Right ventricle myocardium inferior (tissue), 1 donor: ENCODE measurements around the gene IGFBP5. TPM values are rescaled to one million over a fixed set of nuclear protein-coding genes. Genes with fewer than 3 reads are reported as not detected.

Experiments
- ATAC-seq: fragments of 200-7000 bp; cut with Tn5 transposase; one replicate; pipeline ENCODE4 v1.9.1; 2020; ENCODE audit warnings: mild to moderate bottlenecking, moderate library complexity
- DNase-seq: peaks from one replicate; pipeline ENCODE4 v3.0.0; 2021; ENCODE audit errors: missing footprints
- intact Hi-C: fragments of 100-400 bp; cut with DNase I; formaldehyde crosslinking; loops from one replicate; pipeline ENCODE4 v1.11.0; 2022
- total RNA-seq: library from RNA; stranded (reverse); fragmentation: NEBNext Ultra II Directional; extraction: Animal tissue kit (Norgen Biotek cat#: 25700); gene quantifications from one replicate; pipeline ENCODE4 v1.2.1, GENCODE V29; 2021
- donor health status: DM: no; HTN: yes; CAD: no; lungs with severe emphysema.

IGFBP5 gene
- total RNA-seq, 1 donor from 2014 or later = 156 TPM

DNA sequence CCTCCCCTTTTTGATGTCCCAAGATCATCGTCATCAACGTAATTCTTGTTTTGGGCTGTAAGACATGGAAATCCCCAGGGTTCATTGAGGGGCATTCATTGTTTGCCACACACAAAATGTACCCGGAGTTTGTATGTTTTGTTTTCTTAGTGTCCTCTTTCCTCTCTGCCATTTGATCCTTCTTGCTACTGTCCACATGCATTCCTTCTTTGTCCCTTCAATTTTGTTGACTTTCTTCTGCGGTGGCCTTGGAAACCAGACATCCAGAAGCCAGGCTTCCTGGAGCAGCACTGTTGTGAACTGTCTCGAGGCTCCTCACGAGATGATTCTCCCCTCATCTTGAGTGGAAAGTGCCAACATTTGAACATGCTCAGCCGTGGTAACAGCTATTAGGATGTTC, 37.4 kb downstream of the IGFBP5 start:
- intact Hi-C loops = no loop called here
- ATAC-seq (no peak), DNase-seq (no peak)

DNA sequence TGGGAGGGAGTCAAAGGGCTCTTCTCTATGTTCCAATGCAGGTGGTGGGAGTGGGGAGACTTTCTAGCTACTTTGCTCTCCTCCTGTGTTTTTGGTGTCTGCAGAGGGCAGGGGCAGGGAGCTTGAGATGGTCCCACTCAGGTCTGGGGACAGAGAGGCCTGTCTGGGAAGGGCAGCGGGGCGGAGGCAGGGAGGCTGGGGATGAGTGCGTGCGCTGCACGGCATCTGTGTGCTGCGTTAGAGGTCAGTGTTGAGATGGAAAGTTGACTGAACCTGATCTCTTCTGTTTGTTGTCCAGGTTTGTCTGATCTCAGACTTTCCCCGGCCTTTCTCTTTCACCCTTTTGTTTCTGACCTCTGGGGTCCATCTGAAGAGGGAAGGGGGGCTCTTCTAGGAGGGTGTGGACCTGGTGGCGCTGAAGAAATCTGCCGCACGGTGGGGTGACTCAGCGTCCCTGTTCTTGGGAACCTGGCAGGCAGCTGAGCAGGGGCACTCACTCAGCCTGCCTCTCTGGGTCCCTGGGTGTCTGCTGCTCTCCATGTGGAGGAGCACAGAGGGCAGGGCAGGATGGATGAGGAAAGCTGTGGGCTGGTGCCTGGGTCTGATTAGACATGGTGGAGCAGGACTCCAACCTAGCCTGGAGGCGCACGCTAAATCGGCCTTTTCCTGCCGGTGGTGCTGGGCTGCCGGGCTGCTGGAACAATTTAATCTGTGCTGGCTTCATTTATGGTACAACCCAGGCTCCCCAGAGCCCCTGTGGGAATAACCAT, 38.1 kb downstream of the IGFBP5 start:
- DNase-seq (peak; percentile 13), ATAC-seq (no peak)
- intact Hi-C loops = no loop called here

DNA sequence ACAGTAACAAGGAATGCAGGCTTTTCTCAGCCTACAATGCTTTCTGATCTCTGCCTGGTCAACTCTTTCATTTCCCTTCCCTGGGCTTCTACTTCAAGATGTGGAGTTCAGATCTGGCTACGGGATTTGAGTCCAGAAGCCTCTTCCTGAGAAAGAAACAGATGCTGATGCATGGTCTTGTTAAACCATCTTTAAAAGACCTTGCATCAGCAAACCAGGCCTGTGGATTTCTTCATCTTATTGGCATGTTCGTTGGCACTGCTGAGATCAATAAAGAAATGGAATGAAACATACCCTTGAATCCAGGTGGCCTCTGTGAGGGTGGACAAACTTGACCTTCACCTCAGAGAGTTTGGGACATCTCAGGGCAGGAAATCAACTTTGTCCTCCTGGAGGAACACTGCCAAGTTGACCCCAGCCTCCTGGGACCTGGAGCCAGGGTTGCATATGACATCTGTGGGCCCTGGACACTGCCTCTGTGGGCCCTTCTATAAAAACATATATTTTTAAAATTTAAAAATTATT, 40.8 kb downstream of the IGFBP5 start:
- ATAC-seq (no peak), DNase-seq (peak; percentile 56)
- intact Hi-C loops = no loop called here

DNA sequence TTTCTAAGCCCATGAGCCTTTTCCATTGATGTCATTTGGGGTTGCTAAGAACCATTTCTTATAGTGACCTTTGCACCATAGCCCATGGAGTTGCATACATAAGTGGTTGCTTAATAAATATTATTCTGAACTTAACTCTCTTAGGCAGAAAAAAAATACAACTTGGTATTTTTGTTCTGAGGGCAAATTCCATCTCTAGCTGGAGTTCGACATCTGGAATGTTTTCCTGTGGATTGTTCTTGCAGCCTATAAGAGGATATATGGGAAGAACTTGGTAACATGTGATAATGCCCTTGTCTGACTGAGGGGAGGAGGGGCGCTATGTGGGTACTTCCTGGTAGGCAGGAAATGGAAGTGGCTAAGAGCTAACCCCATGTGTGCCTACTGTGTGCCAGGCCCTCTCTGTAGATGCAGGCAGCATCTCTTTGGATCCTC, 41.4 kb downstream of the IGFBP5 start:
- ATAC-seq (no peak), DNase-seq (no peak)
- intact Hi-C loops = no loop called here

DNA sequence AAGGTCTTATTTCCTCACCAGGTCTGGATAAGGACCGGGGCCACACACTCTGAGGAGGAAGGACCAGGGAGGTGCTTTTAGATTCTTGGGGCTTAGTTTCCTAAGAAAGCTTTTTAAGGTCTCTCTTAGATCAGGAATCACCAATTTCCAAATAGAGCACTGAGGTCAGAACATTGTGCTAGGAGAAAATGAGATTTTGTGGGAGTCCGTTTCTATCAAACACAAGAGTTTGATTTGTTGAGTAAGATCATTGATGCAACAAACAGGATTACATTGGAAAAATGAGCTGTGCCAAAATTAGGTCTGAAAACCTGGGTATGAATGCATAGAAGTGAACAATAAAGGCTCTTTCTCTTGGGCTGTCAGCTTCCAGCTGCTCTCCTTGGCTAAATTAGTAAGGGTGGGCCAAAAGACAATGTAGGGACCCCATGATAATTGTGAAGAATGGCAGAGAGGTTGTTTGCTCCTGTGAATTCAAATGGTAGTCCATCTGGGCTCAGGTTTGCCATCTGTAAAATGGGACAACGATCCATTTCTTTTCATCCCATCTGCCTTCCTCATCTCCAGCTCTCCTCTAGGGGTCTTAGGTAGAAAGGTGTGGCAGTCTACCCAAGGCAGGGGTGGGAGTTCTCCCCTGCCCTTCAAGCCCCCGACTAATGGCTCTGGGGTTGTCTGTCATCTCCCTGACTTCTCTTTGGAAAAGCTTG, 42.1 kb downstream of the IGFBP5 start:
- no peak for ATAC-seq
- intact Hi-C loops = no loop called here
- no peak for DNase-seq

DNA sequence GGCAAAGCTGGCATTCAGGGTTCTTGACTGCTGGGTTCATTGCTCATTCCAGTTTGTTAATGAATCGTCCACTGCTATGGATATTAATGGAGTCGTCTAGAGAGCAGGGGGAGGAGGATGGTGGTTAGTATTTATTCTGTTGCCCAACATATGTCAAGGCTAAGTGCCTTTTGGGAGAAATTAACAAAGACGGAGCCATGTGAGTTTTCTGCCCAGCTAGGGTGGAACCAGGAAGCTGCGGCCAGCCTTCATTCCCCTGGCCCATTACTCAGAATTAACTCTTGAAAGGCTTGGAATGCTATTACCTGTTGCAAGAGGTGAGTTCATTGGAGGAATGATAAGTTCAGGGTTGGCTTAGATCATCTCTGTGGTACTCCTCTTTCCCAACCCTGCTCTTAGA, 42.8 kb downstream of the IGFBP5 start:
- DNase-seq = no peak
- ATAC-seq = no peak
- intact Hi-C loops = no loop called here

DNA sequence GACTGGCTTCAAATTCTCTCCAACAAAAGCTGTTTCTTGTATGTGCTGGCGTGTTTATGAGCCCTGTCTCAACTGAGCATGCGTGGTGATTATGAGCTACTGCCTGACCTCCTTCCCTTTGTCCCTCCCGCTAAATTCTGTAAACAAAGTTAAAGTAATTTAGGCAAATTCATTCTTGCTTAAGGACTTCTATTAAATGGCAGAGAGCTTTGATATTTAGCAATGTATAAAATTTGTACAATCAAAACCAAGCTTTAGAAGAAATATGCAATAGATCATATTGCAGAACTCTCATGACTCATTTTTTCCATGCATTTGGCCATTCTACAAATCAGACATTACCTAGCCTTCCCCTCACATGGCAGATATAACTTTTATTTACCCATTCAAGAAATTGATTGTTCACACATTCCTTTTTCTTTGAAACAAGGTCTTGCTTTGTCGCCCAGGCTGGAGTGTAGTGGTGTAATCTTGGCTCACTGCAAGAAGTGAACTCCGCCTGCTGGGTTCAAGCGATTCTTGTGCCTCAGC, 43.9 kb downstream of the IGFBP5 start:
- ATAC-seq (no peak), DNase-seq (no peak)
- intact Hi-C loops = no loop called here

DNA sequence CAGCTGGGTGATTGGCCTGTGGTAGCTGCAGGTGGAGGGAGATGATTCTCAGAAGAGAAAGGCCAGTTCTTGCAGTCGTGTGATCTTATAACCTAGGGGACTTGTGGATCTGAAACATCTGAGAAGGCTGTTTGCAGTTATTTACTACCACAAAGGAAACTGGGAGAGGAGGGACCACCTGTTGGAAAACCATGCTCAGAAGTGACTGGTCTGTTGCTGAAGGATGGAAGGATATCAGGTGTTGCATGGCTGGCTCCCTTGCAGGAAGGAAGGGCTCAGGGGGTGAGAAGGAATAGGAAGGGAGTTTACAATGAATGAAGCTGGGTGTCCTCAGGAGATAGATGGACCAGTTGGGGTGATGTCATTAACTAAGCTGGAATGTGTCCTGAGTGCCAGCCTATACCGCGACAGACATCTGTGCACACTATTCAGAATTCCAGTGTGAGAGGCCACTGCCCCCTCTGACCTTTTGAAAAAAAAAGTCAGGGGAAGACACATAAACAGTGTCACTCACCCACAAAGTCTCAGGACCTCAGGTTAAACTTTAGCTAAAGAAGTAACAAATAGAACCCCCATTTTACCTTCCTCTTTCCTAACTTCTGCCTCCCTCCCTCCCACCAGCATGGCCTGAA, 44.6 kb downstream of the IGFBP5 start:
- intact Hi-C loops = no loop called here
- no peak for DNase-seq
- no peak for ATAC-seq

DNA sequence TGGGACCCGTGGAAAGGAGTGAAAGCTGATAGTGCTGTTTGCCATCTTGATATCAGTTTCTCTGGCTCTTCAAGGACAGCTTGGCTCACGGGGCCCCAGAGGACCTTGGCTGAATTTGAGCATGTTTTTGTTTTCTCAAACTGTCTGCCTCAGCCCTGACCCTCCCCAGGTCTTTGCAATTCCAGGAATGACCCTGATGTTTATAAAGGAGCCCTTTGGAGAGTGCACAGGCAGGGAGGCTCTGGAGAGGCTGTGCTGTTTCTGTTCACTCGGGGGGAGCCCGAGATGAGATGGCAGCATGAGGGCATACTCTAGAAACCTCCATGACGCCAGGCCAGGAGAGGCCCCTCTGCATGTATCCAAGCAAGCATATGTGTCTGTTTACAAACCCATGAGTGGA, 45.8 kb downstream of the IGFBP5 start:
- peak; percentile 50 for DNase-seq
- ATAC-seq = no peak
- intact Hi-C loops = no loop called here

DNA sequence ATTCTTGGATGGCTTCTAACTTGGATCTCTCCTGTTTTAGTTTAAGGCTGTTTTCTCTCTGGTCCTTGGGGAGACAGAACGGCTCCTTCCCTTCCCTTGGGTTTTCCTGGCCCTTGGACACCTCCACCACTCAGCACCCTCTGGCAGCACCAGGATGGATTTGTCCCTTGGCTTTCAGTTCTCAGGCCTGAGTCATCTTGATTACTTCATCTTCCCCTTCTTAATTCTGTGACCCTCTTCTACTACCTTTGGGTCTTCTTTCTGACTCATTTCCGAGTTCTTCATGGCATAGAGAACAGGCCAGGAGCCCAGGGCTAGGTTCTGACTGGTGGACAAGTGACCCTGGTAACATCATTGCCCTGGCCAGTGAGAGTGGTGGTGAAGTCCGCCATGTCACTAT, 47.2 kb downstream of the IGFBP5 start:
- ATAC-seq (no peak), DNase-seq (no peak)
- intact Hi-C loops = no loop called here

DNA sequence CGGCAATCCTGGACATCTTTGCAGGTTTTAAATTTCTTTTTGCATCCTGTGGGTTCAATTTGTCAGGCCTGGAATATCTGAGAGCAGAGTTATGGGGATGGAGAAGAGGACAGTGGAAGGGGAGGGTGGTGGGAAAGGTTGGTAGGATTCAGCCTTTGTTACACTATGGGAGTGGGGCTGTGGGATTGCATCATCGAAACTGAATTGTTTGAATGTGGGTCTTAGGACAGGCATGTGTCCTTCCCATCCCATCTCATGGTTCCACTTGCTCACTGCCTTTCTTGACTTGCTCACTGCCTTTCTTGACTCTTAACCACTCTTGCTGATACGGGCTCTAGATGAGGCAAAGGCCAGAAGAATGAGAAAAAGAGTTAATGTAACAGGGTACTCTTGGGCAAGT, 49.2 kb downstream of the IGFBP5 start:
- ATAC-seq = no peak
- DNase-seq = no peak
- intact Hi-C loops = no loop called here

DNA sequence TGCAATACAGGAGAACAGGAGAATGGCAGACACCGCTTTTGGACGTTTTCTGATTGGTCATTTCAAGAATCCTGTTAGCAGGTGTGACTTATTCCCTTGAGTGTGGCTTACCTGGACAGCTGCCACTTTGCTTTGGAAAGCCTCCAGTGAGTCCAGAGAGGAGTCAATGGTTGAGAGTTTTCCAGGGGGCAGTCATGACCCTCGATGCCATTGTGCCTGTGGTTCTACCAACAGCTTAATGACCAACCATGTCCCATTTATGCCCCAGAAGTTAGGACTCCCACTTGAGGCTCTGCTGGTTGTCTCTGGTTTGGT, 49.8 kb downstream of the IGFBP5 start:
- DNase-seq (no peak), ATAC-seq (no peak)
- intact Hi-C loops = no loop called here

DNA sequence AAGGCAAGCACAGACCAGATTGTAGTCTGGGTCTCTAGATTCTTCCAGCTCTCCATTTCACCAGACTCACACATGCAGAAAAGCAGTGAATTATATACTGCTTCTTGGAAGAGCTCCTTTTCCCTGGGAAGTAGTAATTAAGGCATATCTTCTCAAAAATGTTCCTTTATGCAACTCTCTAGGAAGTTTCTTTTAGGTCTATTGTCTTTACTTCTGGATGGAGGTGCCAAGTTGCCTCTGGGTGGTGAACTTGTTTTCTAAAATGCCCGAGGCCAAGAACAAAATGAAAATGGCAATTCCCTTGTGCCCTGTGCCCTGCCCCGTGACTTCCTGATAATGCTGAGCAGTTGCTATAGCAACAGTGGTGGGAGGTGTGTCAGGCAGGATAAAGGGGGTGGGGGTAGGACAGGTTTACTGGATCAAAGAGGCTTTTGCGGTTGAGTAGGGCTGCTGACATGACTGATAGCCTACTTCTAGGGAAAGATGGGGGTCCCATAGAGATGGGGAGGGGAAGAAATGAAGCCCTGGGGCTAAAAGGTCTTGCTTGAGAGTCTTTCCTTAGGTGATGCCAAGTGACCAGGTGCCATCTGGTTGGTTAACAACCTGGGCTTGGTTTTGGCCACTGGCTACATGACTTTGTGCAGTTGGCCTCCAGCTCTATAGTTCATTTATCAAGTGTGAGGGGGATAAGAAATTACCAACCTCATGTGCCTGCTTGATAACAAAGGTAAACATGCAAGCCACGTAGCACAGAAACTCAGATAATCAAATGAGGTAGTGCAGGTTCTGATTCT, 50.3 kb downstream of the IGFBP5 start:
- DNase-seq (peak; percentile 13), ATAC-seq (no peak)
- intact Hi-C loops = no loop called here

DNA sequence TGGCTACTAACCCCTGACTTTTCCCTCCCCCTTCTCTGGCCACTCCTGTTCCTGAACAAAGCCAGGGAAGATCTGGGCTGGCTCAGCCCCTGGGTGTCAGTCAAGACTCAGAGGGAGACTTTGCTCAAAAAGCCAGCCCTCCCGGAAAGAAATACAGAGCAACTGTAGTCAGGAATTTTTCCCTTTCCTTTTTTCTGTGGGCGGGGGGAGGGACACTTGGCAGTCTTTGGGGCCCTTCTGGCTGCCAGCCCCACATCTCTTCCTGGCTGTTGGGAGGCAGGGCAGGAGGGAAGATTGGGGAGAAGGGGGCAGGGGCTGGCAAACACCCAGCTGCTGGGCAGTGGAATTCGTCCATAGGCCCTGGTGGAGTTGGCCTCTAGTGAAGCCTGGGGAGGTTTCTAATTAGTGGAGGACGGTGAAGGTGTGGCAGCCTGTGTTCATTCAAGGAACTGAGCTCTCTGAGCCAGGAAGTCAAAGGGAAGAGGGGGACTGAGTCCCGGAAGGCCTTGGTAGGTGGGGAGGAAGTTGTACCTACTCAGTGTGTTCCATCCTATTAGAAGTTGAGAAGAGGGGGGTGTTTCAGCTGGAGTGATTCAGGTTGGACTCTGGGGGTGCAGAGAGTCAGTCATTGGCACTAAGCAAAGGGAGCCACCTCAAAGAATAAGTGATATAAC, 51.2 kb downstream of the IGFBP5 start:
- ATAC-seq (no peak), DNase-seq (no peak)
- intact Hi-C loops = no loop called here

DNA sequence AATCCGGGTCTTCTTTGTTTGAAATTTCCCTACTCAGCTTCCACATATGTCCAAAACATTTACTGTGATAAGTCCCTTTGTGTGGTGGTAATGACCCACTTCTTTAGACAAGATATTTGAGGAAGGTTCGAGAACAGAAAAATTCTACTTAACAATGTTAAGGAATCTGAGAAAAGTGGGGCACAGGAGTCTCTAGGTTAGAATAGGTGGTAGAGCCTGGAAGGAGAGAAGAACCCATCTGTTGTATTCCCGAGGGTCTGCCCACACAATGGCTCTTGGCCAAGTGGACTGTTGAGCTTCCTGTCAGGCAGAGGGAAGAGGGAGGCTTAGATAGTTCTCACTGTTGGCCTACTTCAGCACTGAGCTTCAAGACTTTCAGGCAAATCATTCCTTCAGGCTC, 57.9 kb downstream of the IGFBP5 start:
- ATAC-seq = no peak
- DNase-seq = no peak
- intact Hi-C loops = loop anchor here (10.0 kb wide), 1 partner anchor 63 kb away; no protein-coding TSS in a partner anchor

DNA sequence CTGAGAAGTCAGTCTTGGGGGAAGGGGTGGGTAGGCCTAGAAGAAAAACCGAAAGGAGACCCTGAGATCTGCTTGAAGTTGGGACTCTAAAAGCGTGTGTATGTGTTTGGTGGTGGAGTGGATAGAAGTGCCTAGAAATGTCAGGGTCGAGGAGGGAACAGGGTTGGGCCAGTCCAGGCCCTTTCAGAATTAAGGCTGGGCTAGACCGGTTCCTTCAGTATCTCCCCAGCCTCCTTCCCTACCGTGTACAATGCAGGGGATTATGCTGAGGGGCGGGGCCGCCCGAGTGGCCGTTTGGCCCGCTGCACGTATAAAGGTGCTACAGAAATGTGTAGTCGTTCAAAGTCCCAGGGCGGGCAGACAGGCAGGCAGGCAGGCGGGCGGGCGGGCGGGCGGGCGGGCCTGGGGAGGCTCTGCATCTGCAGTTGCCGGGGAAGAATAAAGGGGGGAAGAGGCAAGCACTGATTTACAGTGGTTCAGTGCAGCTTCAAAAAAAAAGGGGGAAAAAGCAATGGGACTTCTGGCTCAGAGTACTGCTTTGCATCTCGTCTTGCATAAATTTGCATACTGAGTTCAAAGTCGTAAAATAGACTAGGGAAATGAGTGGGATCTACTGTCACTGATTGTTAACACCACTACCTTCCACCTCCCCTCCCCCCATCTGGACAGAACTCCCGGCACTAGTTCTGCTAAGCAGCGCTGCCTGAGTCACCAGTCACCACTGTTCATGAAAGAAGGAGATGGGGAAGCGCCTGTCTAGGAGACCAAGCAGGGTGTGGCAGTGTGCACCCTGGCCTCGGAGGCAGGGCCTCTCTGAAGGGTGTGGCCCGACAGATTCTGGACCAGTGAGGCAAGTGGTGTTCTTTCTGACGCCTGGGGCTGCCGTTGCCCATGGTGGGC, 58.5 kb downstream of the IGFBP5 start:
- no peak for ATAC-seq
- intact Hi-C loops = loop anchor here (10.0 kb wide), 1 partner anchor 62 kb away; no protein-coding TSS in a partner anchor
- no peak for DNase-seq
